SK-N-SH (cell line): Measurements from ENCODE around the gene ZNF639. TPM values are rescaled to one million over a fixed set of nuclear protein-coding genes. Genes with fewer than 3 reads are reported as not detected.

Source experiments
- CTCF ChIA-PET: fragments of 300-600, 350-600 bp; formaldehyde crosslinking; extraction: SDS; loops from one replicate; lab custom pipeline; 2021; lab: Yijun Ruan, JAX
- POLR2A ChIA-PET: fragments of 350-600 bp; sonication (Branson Sonifier 250); formaldehyde crosslinking; extraction: SDS; loops from one replicate; lab custom pipeline; 2020; ENCODE audit warnings: antibody characterized with exemption, inconsistent platforms; lab: Yijun Ruan, JAX
- DNase-seq: peaks from one replicate; pipeline ENCODE4 v3.0.0; 2012
- H2AFZ ChIP-seq: fragments of 200-600 bp; sonication (generic); 2 replicates; pipeline ENCODE4 v1.8.1; 2016; ENCODE audit warnings: antibody characterized with exemption, mild to moderate bottlenecking, low read depth
- H3F3A ChIP-seq: fragments of 200-600 bp; sonication (generic); replicated peaks from 2 replicates; pipeline ENCODE3; 2016; ENCODE audit warnings: antibody characterized with exemption, mild to moderate bottlenecking; ENCODE audit not compliant: insufficient read depth
- H3K27ac ChIP-seq, 2 experiments: fragments of 200-500 bp in 1 of 2; fragments of 200-600 bp in 1 of 2; sonication (Bioruptor generic) in 1 of 2; sonication (generic), shearing (Covaris generic) in 1 of 2; 2 replicates each; pipeline versions ENCODE4 v1.5.1 to v1.6.1; 2014 to 2016; ENCODE audit warnings: low read depth in 2 of 2, inconsistent platforms in 1 of 2, low read length in 1 of 2, mild to moderate bottlenecking in 1 of 2, mixed read lengths in 1 of 2
- H3K27me3 ChIP-seq: fragments of 200-600 bp; sonication (generic), shearing (Covaris generic); 2 replicates; pipeline ENCODE4 v1.6.1; 2016; ENCODE audit warnings: mixed run types; ENCODE audit not compliant: insufficient read depth
- H3K36me3 ChIP-seq, 2 experiments: fragments of 200-500 bp in 1 of 2; fragments of 200-600 bp in 1 of 2; sonication (Bioruptor generic) in 1 of 2; sonication (generic) in 1 of 2; replicated peaks in 1 of 2; 2 replicates each; pipeline versions ENCODE3 to v1.5.1; 2014 to 2016; ENCODE audit warnings: low read length in 1 of 2, mild to moderate bottlenecking in 1 of 2; ENCODE audit not compliant: insufficient read depth in 2 of 2, control insufficient read depth in 1 of 2
- H3K4me1 ChIP-seq, 2 experiments: fragments of 200-500 bp in 1 of 2; fragments of 200-600 bp in 1 of 2; sonication (Bioruptor generic) in 1 of 2; sonication (generic), shearing (Covaris generic) in 1 of 2; 2 replicates each; pipeline versions ENCODE4 v1.5.1 to v1.6.1; 2014 to 2016; ENCODE audit warnings: low read depth in 1 of 2, low read length in 1 of 2, mixed run types in 1 of 2; ENCODE audit not compliant: insufficient read depth in 2 of 2, control insufficient read depth in 1 of 2
- H3K4me2 ChIP-seq: fragments of 200-600 bp; sonication (generic), shearing (Covaris generic); 2 replicates; pipeline ENCODE4 v1.6.1; 2017; ENCODE audit warnings: mixed run types
- H3K4me3 ChIP-seq, 2 experiments: fragments of 200-500 bp in 1 of 2; fragments of 200-600 bp in 1 of 2; sonication (Bioruptor generic) in 1 of 2; sonication (generic), shearing (Covaris generic) in 1 of 2; 2 replicates each; pipeline versions ENCODE4 v1.5.1 to v1.8.1; 2014 to 2016; ENCODE audit warnings: low read depth in 2 of 2, inconsistent platforms in 1 of 2, low read length in 1 of 2, mild to moderate bottlenecking in 1 of 2, mixed read lengths in 1 of 2, moderate library complexity in 1 of 2
- H3K79me2 ChIP-seq: fragments of 200-600 bp; sonication (generic); 2 replicates; pipeline ENCODE4 v1.8.1; 2017; ENCODE audit warnings: mild to moderate bottlenecking; ENCODE audit not compliant: insufficient read depth
- H3K9ac ChIP-seq: fragments of 200-600 bp; sonication (generic); 2 replicates; pipeline ENCODE4 v1.6.1; 2017; ENCODE audit warnings: mixed run types
- H3K9me2 ChIP-seq: fragments of 200-600 bp; sonication (generic); 2 replicates; pipeline ENCODE4 v1.6.1; 2017; ENCODE audit warnings: mixed run types
- H3K9me3 ChIP-seq: fragments of 200-600 bp; sonication (generic); 2 replicates; pipeline ENCODE4 v1.6.1; 2017; ENCODE audit warnings: mixed run types, mild to moderate bottlenecking, moderate library complexity
- H4K20me1 ChIP-seq: fragments of 200-600 bp; sonication (generic); 2 replicates; pipeline ENCODE4 v1.6.1; 2017; ENCODE audit warnings: mild to moderate bottlenecking, mixed run types; ENCODE audit not compliant: insufficient read depth
- ELF1 ChIP-seq: IDR thresholded peaks from 2 replicates; pipeline ENCODE4 v1.4.0; 2012
- EP300 ChIP-seq, 2 experiments: IDR thresholded peaks; 2 replicates each; pipeline versions ENCODE4 v1.4.0 to v1.6.1; 2012; ENCODE audit warnings: borderline replicate concordance in 1 of 2, low read depth in 1 of 2, low read length in 1 of 2
- FOXJ3 ChIP-seq: sonication (generic); formaldehyde crosslinking; IDR thresholded peaks from 2 replicates; pipeline ENCODE4 v1.5.1; 2020; ENCODE audit warnings: mild to moderate bottlenecking, missing genetic modification reagents
- GATA2 ChIP-seq: sonication (generic); formaldehyde crosslinking; IDR thresholded peaks from 2 replicates; pipeline ENCODE4 v1.5.0; 2020; ENCODE audit warnings: mild to moderate bottlenecking, missing genetic modification reagents
- IRF3 ChIP-seq: fragments of 150-350 bp; IDR thresholded peaks from 2 replicates; pipeline ENCODE4 v1.6.1; 2016; ENCODE audit warnings: mild to moderate bottlenecking, low read depth, low read length
- MEF2A ChIP-seq: IDR thresholded peaks from 2 replicates; pipeline ENCODE4 v1.4.0; 2012; ENCODE audit warnings: low read depth, borderline replicate concordance
- MXI1 ChIP-seq: IDR thresholded peaks from 2 replicates; pipeline ENCODE4 v1.6.1; 2012; ENCODE audit warnings: mild to moderate bottlenecking, low read depth, low read length, improper control_type of control experiment
- POLR2AphosphoS5 ChIP-seq: IDR thresholded peaks from 2 replicates; pipeline ENCODE4 v1.6.1; 2012; ENCODE audit warnings: low read depth, low read length
- RAD21 ChIP-seq: IDR thresholded peaks from 2 replicates; pipeline ENCODE4 v1.6.1; 2012; ENCODE audit warnings: mild to moderate bottlenecking, low read length
- RCOR1 ChIP-seq: fragments of 150-350 bp; IDR thresholded peaks from 2 replicates; pipeline ENCODE4 v1.6.1; 2017; ENCODE audit warnings: antibody characterized with exemption, low read length
- SIN3A ChIP-seq: IDR thresholded peaks from 2 replicates; pipeline ENCODE4 v1.6.1; 2012; ENCODE audit warnings: low read depth, mild to moderate bottlenecking, low read length, moderate library complexity, borderline replicate concordance
- SMC3 ChIP-seq: IDR thresholded peaks from 2 replicates; pipeline ENCODE4 v1.6.1; 2012; ENCODE audit warnings: low read depth, low read length, improper control_type of control experiment
- TAF1 ChIP-seq: IDR thresholded peaks from 2 replicates; pipeline ENCODE4 v1.6.1; 2012; ENCODE audit warnings: low read depth, mild to moderate bottlenecking, low read length, moderate library complexity, borderline replicate concordance
- TCF12 ChIP-seq: IDR thresholded peaks from 2 replicates; pipeline ENCODE4 v1.4.0; 2012
- TEAD4 ChIP-seq: IDR thresholded peaks from 2 replicates; pipeline ENCODE4 v1.4.0; 2012; ENCODE audit warnings: mild to moderate bottlenecking, borderline replicate concordance; ENCODE audit not compliant: insufficient read depth
- YY1 ChIP-seq: IDR thresholded peaks from 2 replicates; pipeline ENCODE4 v1.4.0; 2012; ENCODE audit warnings: low read depth, mild to moderate bottlenecking
- ZBTB33 ChIP-seq: IDR thresholded peaks from 2 replicates; pipeline ENCODE4 v1.4.0; 2012; ENCODE audit warnings: low read depth, borderline replicate concordance
- WGBS: methylation state at CpG from one replicate; pipeline ENCODE4 v1.1.6; 2017; ENCODE audit warnings: low lambda C conversion rate; 5-methylcytosine and 5-hydroxymethylcytosine counted together
- polyA plus RNA-seq, 3 experiments: library from polyadenylated mRNA; depleted of rRNA; stranded (reverse); fragments of >200 nt; gene quantifications; 2 replicates each; pipeline ENCODE4 v1.2.3, GENCODE V29; 2012
- TF ChIP-seq, protein P1 (sequence below): IDR thresholded peaks from 2 replicates; pipeline ENCODE4 v1.6.1; 2012; ENCODE audit warnings: mild to moderate bottlenecking, low read depth, low read length, moderate library complexity
- TF ChIP-seq, protein P2 (sequence below): IDR thresholded peaks from 2 replicates; pipeline ENCODE4 v1.4.0; 2012; ENCODE audit warnings: low read depth, borderline replicate concordance
- TF ChIP-seq, protein P3 (sequence below): IDR thresholded peaks from 2 replicates; pipeline ENCODE4; 2012

The ZNF639 gene
- polyA plus RNA-seq, 1 of the 3 experiments (the other 2 are of a cell fraction) = 9.6 TPM

- Histone ChIP-seq H3K9me2 (no peaks in the 10 kb centered on the region), H3K4me1 (no peaks in the 10 kb centered on the region), H2AFZ (no peak overlapping the region), H3K36me3 (no peaks in the 10 kb centered on the region), H3K9me3 (no peaks in the 10 kb centered on the region; the same call in 1 of the 2 replicates), H3F3A (no peaks in the 10 kb centered on the region), H3K9ac (no peak overlapping the region), H4K20me1 (no peaks in the 10 kb centered on the region), H3K27me3 (no peaks in the 10 kb centered on the region), H3K79me2 (no peaks in the 10 kb centered on the region), H3K4me2 (no peak overlapping the region), H3K27ac (no peak overlapping the region), H3K4me3 (no peak overlapping the region)
- WGBS = 74% methylated on average over 6 of the region's 6 CpGs
- TF ChIP-seq YY1 = no peak
- TF ChIP-seq MEF2A = no peak
- no peak for TF ChIP-seq MXI1
- no peak for TF ChIP-seq SIN3A
- TF ChIP-seq, protein P1, sequence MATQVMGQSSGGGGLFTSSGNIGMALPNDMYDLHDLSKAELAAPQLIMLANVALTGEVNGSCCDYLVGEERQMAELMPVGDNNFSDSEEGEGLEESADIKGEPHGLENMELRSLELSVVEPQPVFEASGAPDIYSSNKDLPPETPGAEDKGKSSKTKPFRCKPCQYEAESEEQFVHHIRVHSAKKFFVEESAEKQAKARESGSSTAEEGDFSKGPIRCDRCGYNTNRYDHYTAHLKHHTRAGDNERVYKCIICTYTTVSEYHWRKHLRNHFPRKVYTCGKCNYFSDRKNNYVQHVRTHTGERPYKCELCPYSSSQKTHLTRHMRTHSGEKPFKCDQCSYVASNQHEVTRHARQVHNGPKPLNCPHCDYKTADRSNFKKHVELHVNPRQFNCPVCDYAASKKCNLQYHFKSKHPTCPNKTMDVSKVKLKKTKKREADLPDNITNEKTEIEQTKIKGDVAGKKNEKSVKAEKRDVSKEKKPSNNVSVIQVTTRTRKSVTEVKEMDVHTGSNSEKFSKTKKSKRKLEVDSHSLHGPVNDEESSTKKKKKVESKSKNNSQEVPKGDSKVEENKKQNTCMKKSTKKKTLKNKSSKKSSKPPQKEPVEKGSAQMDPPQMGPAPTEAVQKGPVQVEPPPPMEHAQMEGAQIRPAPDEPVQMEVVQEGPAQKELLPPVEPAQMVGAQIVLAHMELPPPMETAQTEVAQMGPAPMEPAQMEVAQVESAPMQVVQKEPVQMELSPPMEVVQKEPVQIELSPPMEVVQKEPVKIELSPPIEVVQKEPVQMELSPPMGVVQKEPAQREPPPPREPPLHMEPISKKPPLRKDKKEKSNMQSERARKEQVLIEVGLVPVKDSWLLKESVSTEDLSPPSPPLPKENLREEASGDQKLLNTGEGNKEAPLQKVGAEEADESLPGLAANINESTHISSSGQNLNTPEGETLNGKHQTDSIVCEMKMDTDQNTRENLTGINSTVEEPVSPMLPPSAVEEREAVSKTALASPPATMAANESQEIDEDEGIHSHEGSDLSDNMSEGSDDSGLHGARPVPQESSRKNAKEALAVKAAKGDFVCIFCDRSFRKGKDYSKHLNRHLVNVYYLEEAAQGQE = no peak
- no peak for TF ChIP-seq RAD21
- no peak for TF ChIP-seq TCF12
- no peak for TF ChIP-seq FOXJ3 (CRISPR knock-in tag)
- TF ChIP-seq POLR2AphosphoS5 = no peak
- TF ChIP-seq GATA2 = no peak
- TF ChIP-seq, protein P2, sequence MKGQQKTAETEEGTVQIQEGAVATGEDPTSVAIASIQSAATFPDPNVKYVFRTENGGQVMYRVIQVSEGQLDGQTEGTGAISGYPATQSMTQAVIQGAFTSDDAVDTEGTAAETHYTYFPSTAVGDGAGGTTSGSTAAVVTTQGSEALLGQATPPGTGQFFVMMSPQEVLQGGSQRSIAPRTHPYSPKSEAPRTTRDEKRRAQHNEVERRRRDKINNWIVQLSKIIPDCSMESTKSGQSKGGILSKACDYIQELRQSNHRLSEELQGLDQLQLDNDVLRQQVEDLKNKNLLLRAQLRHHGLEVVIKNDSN = no peak
- TF ChIP-seq EP300 (IDR thresholded peaks at IDR 0.05; ENCODE audit: borderline replicate concordance in 1 of 2, low read depth in 1 of 2, low read length in 1 of 2) = no peak
- TF ChIP-seq ELF1 = no peak
- no peak for TF ChIP-seq SMC3
- DNase-seq = no peak
- ChIA-PET POLR2A (no interaction called here), CTCF (no interaction called here)
Measured at GRCh38 chr3:179286331-179286730, 36.5 kb upstream of the ZNF639 start.

DNA sequence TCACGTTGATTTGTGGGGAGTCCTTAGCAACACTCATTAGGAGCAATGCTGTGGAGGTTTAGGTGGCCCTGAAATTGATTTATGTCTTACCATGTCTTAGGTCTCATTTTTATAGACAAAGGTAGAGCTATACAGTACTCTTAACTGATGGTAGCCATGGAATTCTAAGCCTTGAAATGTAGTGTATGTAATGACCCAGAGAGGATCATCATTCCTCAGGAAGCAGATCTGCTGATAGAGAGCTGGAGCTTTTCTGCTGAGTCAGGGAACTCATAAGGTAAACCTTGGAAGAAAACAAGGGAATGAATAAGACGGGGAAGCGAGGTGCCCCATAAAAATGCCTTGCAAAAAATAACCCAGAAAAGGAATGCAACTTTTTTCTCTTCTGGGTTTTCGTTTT lies 34.0 kb upstream of the ZNF639 start:
- DNase-seq = no peak
- no peaks in the 10 kb centered on the region for H3K27me3 ChIP-seq
- CTCF ChIA-PET = interaction anchor here (0.7 kb wide), 1 partner anchor 27 kb away, joined by 3 read pairs; no protein-coding TSS in a partner anchor
- H3K27ac ChIP-seq = no peak overlapping the region
- no peak for TF ChIP-seq IRF3
- TF ChIP-seq RCOR1 = no peak
- TF ChIP-seq, protein P3, sequence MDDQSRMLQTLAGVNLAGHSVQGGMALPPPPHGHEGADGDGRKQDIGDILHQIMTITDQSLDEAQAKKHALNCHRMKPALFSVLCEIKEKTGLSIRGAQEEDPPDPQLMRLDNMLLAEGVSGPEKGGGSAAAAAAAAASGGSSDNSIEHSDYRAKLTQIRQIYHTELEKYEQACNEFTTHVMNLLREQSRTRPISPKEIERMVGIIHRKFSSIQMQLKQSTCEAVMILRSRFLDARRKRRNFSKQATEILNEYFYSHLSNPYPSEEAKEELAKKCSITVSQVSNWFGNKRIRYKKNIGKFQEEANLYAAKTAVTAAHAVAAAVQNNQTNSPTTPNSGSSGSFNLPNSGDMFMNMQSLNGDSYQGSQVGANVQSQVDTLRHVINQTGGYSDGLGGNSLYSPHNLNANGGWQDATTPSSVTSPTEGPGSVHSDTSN = no peak
- TF ChIP-seq YY1 = no peak
- TF ChIP-seq TEAD4 = no peak
- no peak for TF ChIP-seq TAF1
- no peak for TF ChIP-seq ZBTB33
- TF ChIP-seq MXI1 = no peak
- TF ChIP-seq TCF12 = no peak
- TF ChIP-seq POLR2AphosphoS5 = no peak
- POLR2A ChIA-PET = no interaction called here
- no peaks in the 10 kb centered on the region for H3K36me3 ChIP-seq
- no peaks in the 10 kb centered on the region for H3F3A ChIP-seq
- no peaks in the 10 kb centered on the region for H3K79me2 ChIP-seq
- H3K9ac ChIP-seq = no peak overlapping the region
- H3K9me3 ChIP-seq = no peaks in the 10 kb centered on the region
- H3K4me1 ChIP-seq = no peaks in the 10 kb centered on the region
- H2AFZ ChIP-seq = no peak overlapping the region
- no peak overlapping the region for H3K4me3 ChIP-seq
- H4K20me1 ChIP-seq = no peaks in the 10 kb centered on the region
- H3K4me2 ChIP-seq = no peak overlapping the region
- H3K9me2 ChIP-seq = no peaks in the 10 kb centered on the region
- WGBS = 59% methylated on average over 4 of the region's 4 CpGs
